LNCAP (cell line): ENCODE results near the gene DNAAF3.

Experiments used
- CTCF ChIP-seq: fragments of 450-650 bp; IDR thresholded peaks from 2 replicates; pipeline ENCODE4 v1.5.1; 2017; ENCODE audit warnings: mild to moderate bottlenecking

Gene DNAAF3

GRCh38 chr19:55153652-55154264, 12.7 kb downstream of the DNAAF3 start:
- no peak for TF ChIP-seq CTCF

GRCh38 chr19:55152017-55152416, 14.4 kb downstream of the DNAAF3 start:
- no peak for TF ChIP-seq CTCF

- no peak for TF ChIP-seq CTCF
These were observed 17.1 kb downstream of the DNAAF3 start, which contains the start of gene TNNT1 for GRCh38 chr19:55149078-55150003. TSS of gene TNNT1 (minus strand) at chr19:55149206. CDS start at chr19:55147157, 2,049 bp downstream.

GRCh38 chr19:55147545-55148251, 18.7 kb downstream of the DNAAF3 start:
- no peak for TF ChIP-seq CTCF

GRCh38 chr19:55146705-55147273, 19.6 kb downstream of the DNAAF3 start:
- TF ChIP-seq CTCF, result no peak

GRCh38 chr19:55146078-55146704, 20.2 kb downstream of the DNAAF3 start:
- peak; percentile 41 for TF ChIP-seq CTCF

- TF ChIP-seq CTCF, result no peak
These were observed 21.2 kb downstream of the DNAAF3 start for GRCh38 chr19:55145232-55145631.
